ENCODE data around the gene AGFG1. TPM values are rescaled to one million over a fixed set of nuclear protein-coding genes. Genes with fewer than 3 reads are reported as not detected.

Gene AGFG1, protein sequence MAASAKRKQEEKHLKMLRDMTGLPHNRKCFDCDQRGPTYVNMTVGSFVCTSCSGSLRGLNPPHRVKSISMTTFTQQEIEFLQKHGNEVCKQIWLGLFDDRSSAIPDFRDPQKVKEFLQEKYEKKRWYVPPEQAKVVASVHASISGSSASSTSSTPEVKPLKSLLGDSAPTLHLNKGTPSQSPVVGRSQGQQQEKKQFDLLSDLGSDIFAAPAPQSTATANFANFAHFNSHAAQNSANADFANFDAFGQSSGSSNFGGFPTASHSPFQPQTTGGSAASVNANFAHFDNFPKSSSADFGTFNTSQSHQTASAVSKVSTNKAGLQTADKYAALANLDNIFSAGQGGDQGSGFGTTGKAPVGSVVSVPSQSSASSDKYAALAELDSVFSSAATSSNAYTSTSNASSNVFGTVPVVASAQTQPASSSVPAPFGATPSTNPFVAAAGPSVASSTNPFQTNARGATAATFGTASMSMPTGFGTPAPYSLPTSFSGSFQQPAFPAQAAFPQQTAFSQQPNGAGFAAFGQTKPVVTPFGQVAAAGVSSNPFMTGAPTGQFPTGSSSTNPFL
- total RNA-seq: 62.7 and 69.9 TPM in 2 replicates

DNA sequence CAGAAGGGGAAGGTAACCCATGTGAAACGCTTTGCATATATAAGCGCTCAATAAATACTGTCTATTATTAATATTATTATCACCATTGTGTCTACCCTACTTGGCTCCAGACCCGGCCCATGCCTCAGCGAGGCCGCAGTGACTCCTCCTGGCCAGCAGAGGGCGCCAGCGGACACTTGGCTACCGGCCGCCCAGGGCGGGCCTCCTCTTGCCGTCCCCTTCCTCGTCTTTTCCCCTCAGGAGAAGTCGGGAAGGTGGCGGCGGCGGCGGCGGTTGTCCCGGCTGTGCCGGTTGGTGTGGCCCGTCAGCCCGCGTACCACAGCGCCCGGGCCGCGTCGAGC is at the start of gene AGFG1:
Gene AGFG1 (plus strand): TSS at position 233 of the 341 bp plus-strand sequence. CDS start 266 bp downstream, outside the sequence.

DNA sequence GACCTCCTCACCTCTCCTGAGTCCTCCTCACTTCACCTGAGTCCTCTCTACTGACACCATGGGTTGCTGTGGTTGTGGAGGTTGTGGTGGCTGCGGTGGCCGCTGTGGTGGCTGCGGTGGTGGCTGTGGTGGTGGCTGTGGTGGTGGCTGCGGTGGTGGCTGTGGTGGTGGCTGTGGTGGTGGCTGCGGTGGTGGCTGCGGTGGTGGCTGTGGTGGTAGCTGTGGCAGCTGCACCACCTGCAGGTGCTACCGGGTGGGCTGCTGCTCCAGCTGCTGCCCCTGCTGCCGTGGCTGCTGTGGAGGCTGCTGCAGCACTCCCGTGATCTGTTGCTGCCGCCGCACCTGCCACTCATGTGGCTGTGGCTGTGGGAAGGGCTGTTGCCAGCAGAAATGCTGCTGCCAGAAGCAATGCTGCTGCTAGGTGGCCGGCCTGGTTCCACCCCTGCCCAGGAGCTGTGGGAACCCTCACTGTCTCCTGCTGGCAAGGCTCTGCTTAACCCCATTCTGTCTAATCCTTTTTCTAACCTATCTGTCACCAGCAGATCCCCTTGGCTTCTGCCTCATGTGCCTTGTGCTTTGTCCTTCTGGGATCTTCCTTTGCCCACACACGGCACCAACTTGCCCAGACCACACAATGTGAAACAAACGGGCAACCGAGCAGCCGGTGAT is 127.0 kb downstream of the AGFG1 start, which contains the start of gene SCYGR2:
Gene SCYGR2 (plus strand): TSS at position 59 of the 669 bp plus-strand sequence. CDS start 0 bp downstream, at position 59.

Other genes starting within 250 kb of the AGFG1 start
- gene MFF, start 146.9 kb upstream of the AGFG1 start, total RNA-seq: 52.8 and 72.7 TPM in 2 replicates
- under 0.01 and 1.5 TPM in 2 replicates for gene TM4SF20, start 92.8 kb upstream of the AGFG1 start, total RNA-seq
- gene SCYGR1, start 84.2 kb upstream of the AGFG1 start, total RNA-seq: not detected in 2 replicates
- gene SCYGR2, start 126.7 kb downstream of the AGFG1 start, total RNA-seq: not detected in 2 replicates
- gene SCYGR3, start 142.7 kb downstream of the AGFG1 start, total RNA-seq: not detected in 2 replicates
- gene SCYGR4, start 145.3 kb downstream of the AGFG1 start, total RNA-seq: not detected in 2 replicates
- not detected in 2 replicates for gene SCYGR5, start 194.6 kb downstream of the AGFG1 start, total RNA-seq
- gene SLC19A3, start 245.9 kb downstream of the AGFG1 start, total RNA-seq: not detected in 2 replicates

All from hair follicle dermal papilla cell (primary cell).